HCT116 (cell line): ENCODE results near the gene SERF2. TPM values are rescaled to one million over a fixed set of nuclear protein-coding genes. Genes with fewer than 3 reads are reported as not detected.

Experiments
- ATAC-seq: fragments of 200-7000 bp; cut with Tn5 transposase; 2 replicates; pipeline ENCODE4 v1.9.1; 2020; ENCODE audit warnings: mild to moderate bottlenecking, moderate library complexity
- BruUV-seq: library from RNA; stranded (reverse); fragments of 400-500 nt; replicated peaks from 2 replicates; lab custom pipeline; 2021; lab: Mats Ljungman, UMichigan
- CTCF ChIA-PET: fragments of 300-600 bp; sonication (Branson Sonifier 250); formaldehyde crosslinking; loops from one replicate; lab custom pipeline; 2021; ENCODE audit warnings: antibody characterized with exemption; lab: Charles Lee
- POLR2A ChIA-PET: fragments of 300-600, 350-600 bp; sonication (Branson Sonifier 250); formaldehyde crosslinking; loops from one replicate; lab custom pipeline; 2021; ENCODE audit warnings: antibody characterized with exemption; lab: Charles Lee
- RAD21 ChIA-PET, 2 experiments: fragments of 300-600 bp; sonication (Branson Sonifier 250); formaldehyde crosslinking; loops; one replicate each; lab custom pipeline; 2023; ENCODE audit warnings: low total read pairs in 2 of 2; ENCODE audit not compliant: uncharacterized antibody in 2 of 2, unreplicated experiment in 2 of 2, low non-redundant PET in 1 of 2; lab: Charles Lee
- DNase-seq: peaks from one replicate; pipeline ENCODE4 v3.0.0-alpha.2; 2010; ENCODE audit warnings: low read depth, low spot score
- H2AFZ ChIP-seq: fragments of 200-600 bp; shearing (Covaris generic), sonication (generic); 2 replicates; pipeline ENCODE4 v1.6.1; 2017; ENCODE audit warnings: low read depth, mixed run types, mixed read lengths, antibody characterized with exemption, low read length; ENCODE audit not compliant: poor library complexity, severe bottlenecking
- H3K27ac ChIP-seq: 2 replicates; pipeline ENCODE4 v1.5.1; 2012; ENCODE audit warnings: low read depth, low read length
- H3K27me3 ChIP-seq: fragments of 200-600 bp; sonication (generic); 2 replicates; pipeline ENCODE4 v1.6.1; 2016; ENCODE audit warnings: mixed run types, low read length, mixed read lengths; ENCODE audit not compliant: insufficient read depth
- H3K36me3 ChIP-seq, 2 experiments: fragments of 200-500 bp in 1 of 2; fragments of 200-600 bp in 1 of 2; sonication (Bioruptor generic) in 1 of 2; sonication (generic) in 1 of 2; 2 replicates each; pipeline versions ENCODE4 v1.5.1 to v1.6.1; 2014 to 2016; ENCODE audit warnings: low read length in 2 of 2, inconsistent platforms in 1 of 2, mixed read lengths in 1 of 2, mixed run types in 1 of 2; ENCODE audit not compliant: insufficient read depth in 2 of 2, control insufficient read depth in 1 of 2
- H3K4me1 ChIP-seq, 2 experiments: fragments of 200-600 bp in 1 of 2; sonication (generic) in 1 of 2; 2 replicates each; pipeline versions ENCODE4 v1.5.1 to v1.6.1; 2012 to 2017; ENCODE audit warnings: low read length in 2 of 2, inconsistent platforms in 1 of 2, mild to moderate bottlenecking in 1 of 2, mixed read lengths in 1 of 2, mixed run types in 1 of 2, moderate library complexity in 1 of 2; ENCODE audit not compliant: insufficient read depth in 2 of 2, control insufficient read depth in 1 of 2
- H3K4me2 ChIP-seq: fragments of 200-600 bp; sonication (generic); 2 replicates; pipeline ENCODE4 v1.6.1; 2017; ENCODE audit warnings: mixed run types, low read length, mixed read lengths
- H3K4me3 ChIP-seq, 2 experiments: fragments of 200-600 bp in 1 of 2; sonication (generic) in 1 of 2; replicated peaks in 1 of 2; 2 replicates each; pipeline ENCODE4 v1.5.1; 2011 to 2016; ENCODE audit warnings: low read length in 2 of 2, control low read depth in 1 of 2, low read depth in 1 of 2, mild to moderate bottlenecking in 1 of 2, mixed read lengths in 1 of 2, mixed run types in 1 of 2
- H3K79me2 ChIP-seq: fragments of 200-600 bp; sonication (generic); 2 replicates; pipeline ENCODE4 v1.6.1; 2017; ENCODE audit warnings: mild to moderate bottlenecking, mixed run types, low read length, moderate library complexity, mixed read lengths; ENCODE audit not compliant: insufficient read depth
- H3K9ac ChIP-seq: fragments of 200-600 bp; sonication (generic); 2 replicates; pipeline ENCODE4 v1.6.1; 2016; ENCODE audit warnings: low read length, mixed read lengths
- H3K9me2 ChIP-seq: fragments of 200-600 bp; sonication (generic), shearing (Covaris generic); 2 replicates; pipeline ENCODE4 v1.6.1; 2017; ENCODE audit warnings: mixed run types, mild to moderate bottlenecking, moderate library complexity; ENCODE audit not compliant: insufficient read depth
- H3K9me3 ChIP-seq, 2 experiments: fragments of 200-500 bp in 1 of 2; fragments of 200-600 bp in 1 of 2; sonication (Bioruptor generic) in 1 of 2; sonication (generic) in 1 of 2; 2 replicates each; pipeline ENCODE4 v1.6.1; 2014 to 2017; ENCODE audit warnings: low read length in 2 of 2, mixed read lengths in 2 of 2, inconsistent platforms in 1 of 2, low read depth in 1 of 2, mild to moderate bottlenecking in 1 of 2, mixed run types in 1 of 2, moderate library complexity in 1 of 2; ENCODE audit not compliant: control insufficient read depth in 1 of 2, insufficient read depth in 1 of 2
- H4K20me1 ChIP-seq: fragments of 200-600 bp; sonication (generic), shearing (Covaris generic); 2 replicates; pipeline ENCODE4 v1.6.1; 2017; ENCODE audit warnings: mixed run types, mild to moderate bottlenecking, moderate library complexity; ENCODE audit not compliant: insufficient read depth
- EGR1 ChIP-seq: IDR thresholded peaks from 2 replicates; pipeline ENCODE4 v1.6.1; 2012; ENCODE audit warnings: low read depth
- ELF1 ChIP-seq: IDR thresholded peaks from 2 replicates; pipeline ENCODE4 v1.6.1; 2012; ENCODE audit warnings: low read depth, borderline replicate concordance
- FOSL1 ChIP-seq: IDR thresholded peaks from 2 replicates; pipeline ENCODE4 v1.6.1; 2012; ENCODE audit warnings: low read depth
- JUND ChIP-seq: IDR thresholded peaks from 2 replicates; pipeline ENCODE4 v1.6.1; 2012
- POLR2A ChIP-seq: IDR thresholded peaks from 2 replicates; pipeline ENCODE4 v1.7.0; 2011; ENCODE audit warnings: borderline replicate concordance; ENCODE audit not compliant: insufficient read depth, insufficient read length; ENCODE audit errors: extremely low read depth
- POLR2AphosphoS5 ChIP-seq: IDR thresholded peaks from 2 replicates; pipeline ENCODE4 v1.6.1; 2011; ENCODE audit warnings: mild to moderate bottlenecking, low read depth, low read length, moderate library complexity
- SRF ChIP-seq: IDR thresholded peaks from 2 replicates; pipeline ENCODE4 v1.6.1; 2012; ENCODE audit warnings: low read depth
- TCF7L2 ChIP-seq: IDR thresholded peaks from 2 replicates; pipeline ENCODE4 v1.7.0; 2011; ENCODE audit warnings: borderline replicate concordance, inconsistent platforms; ENCODE audit not compliant: insufficient read depth, insufficient read length; ENCODE audit errors: extremely low read depth
- ZBTB33 ChIP-seq: IDR thresholded peaks from 2 replicates; pipeline ENCODE4 v1.6.1; 2011; ENCODE audit warnings: mild to moderate bottlenecking, low read length, moderate library complexity; ENCODE audit not compliant: insufficient replicate concordance; ENCODE audit errors: extremely low read depth
- ZNF274 ChIP-seq: fragments of 200-500 bp; sonication (Bioruptor generic); IDR thresholded peaks from 2 replicates; pipeline ENCODE4 v1.6.1; 2014; ENCODE audit warnings: mild to moderate bottlenecking, low read depth, low read length, inconsistent platforms
- intact Hi-C: fragments of 100-400 bp; cut with micrococcal nuclease; formaldehyde crosslinking; loops from 2 replicates; pipeline ENCODE4 v1.10.0; 2022
- total RNA-seq: library from RNA; stranded (reverse); gene quantifications from one replicate; pipeline ENCODE4 v1.2.1, GENCODE V29; 2021; ENCODE audit not compliant: unreplicated experiment
- TF ChIP-seq, protein P1 (sequence below): IDR thresholded peaks from 2 replicates; pipeline ENCODE4 v1.6.1; 2012
- TF ChIP-seq, protein P2 (sequence below): IDR thresholded peaks from 2 replicates; pipeline ENCODE4 v1.6.1; 2012
- TF ChIP-seq, protein P3 (sequence below): IDR thresholded peaks from 2 replicates; pipeline ENCODE4 v1.6.1; 2012; ENCODE audit warnings: low read depth

SERF2 gene
- total RNA-seq, 1 experiment from 2014 or later = 656 TPM

DNA sequence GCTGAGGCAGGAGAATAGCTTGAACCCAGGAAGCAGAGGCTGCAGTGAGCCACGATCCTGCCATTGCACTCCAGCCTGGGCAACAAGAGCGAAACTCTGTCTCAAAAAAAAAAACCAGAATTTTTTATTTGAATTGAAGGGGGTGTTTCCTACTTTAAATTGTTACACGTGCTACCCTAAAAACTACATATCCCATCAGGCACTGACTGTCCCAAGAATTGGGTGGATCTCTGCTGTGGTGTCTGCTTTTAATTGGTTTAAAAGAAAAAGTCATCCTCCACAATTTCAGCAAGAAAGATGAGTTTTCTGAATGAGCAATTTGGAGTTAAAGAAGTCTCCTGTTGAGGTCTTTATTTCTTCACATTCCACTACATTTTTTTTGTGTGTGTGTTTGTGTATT, 43.7 kb upstream of the SERF2 start:
- H3K27me3 ChIP-seq = no peaks in the 10 kb centered on the region
- intact Hi-C loops = no loop called here
- TF ChIP-seq, protein P1, sequence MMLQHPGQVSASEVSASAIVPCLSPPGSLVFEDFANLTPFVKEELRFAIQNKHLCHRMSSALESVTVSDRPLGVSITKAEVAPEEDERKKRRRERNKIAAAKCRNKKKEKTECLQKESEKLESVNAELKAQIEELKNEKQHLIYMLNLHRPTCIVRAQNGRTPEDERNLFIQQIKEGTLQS = no peak
- TF ChIP-seq ELF1 (no peak), JUND (no peak)
- TF ChIP-seq, protein P2, sequence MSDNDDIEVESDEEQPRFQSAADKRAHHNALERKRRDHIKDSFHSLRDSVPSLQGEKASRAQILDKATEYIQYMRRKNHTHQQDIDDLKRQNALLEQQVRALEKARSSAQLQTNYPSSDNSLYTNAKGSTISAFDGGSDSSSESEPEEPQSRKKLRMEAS = no peak
- TF ChIP-seq, all 23 proteins: peak for 0
- Histone ChIP-seq H2AFZ (no peak overlapping the region), H3K36me3 (peaks cover 9 to 23% of the 10 kb centered on the region in 2 experiments), H3K9me2 (no peaks in the 10 kb centered on the region), H4K20me1 (peaks cover 13% of the 10 kb centered on the region; the same call in 1 of the 2 replicates), H3K4me1 (peaks cover 3 to 14% of the 10 kb centered on the region in 2 experiments; a peak in 2 of 4 replicates), H3K4me3 (no peak overlapping the region), H3K79me2 (peaks cover 70% of the 10 kb centered on the region), H3K4me2 (no peak overlapping the region), H3K9me3 (no peaks in the 10 kb centered on the region), H3K9ac (no peak overlapping the region), H3K27ac (no peak overlapping the region)
- ATAC-seq (no peak), DNase-seq (no peak)
- ChIA-PET RAD21 (no interaction called here), POLR2A (no interaction called here), CTCF (no interaction called here)
- no TSS peak for BruUV-seq

DNA sequence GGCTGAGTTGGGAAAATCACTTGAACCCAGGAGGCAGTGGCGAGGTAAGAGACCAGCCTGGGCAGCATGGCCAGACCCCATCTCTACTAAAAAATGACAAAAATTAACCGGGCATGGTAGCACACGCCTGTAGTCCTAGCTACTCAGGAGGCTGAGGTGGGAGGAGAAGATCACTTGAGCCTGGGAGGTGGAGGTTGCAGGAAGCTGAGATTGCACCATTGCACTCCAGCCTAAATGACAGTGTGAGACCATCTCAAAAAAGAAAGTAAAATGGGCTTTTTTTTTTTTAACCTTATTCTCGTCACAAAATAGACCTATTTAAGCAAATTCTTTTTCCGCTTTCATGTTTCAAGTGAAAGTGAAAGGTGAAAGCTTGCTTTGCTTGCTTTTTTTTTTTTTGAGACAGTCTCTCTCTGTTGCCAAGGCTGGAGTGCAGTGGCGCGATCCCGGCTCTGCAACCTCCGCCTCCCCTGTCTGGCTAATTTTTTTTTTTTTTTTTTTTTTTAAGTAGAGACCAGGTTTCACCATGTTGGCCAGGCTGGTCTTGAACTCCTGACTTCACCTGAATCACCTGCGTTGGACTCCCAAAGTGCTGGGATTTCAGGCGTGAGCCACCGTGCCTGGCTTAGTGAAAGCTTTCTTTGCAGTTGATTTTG, 42.3 kb upstream of the SERF2 start:
- Histone ChIP-seq H3K9me2 (no peaks in the 10 kb centered on the region), H3K79me2 (peaks cover 85% of the 10 kb centered on the region), H3K9me3 (no peaks in the 10 kb centered on the region), H2AFZ (no peak overlapping the region), H3K27me3 (no peaks in the 10 kb centered on the region), H3K36me3 (peaks cover 11 to 29% of the 10 kb centered on the region in 2 experiments), H3K4me3 (no peak overlapping the region), H3K4me2 (no peak overlapping the region), H4K20me1 (peaks cover 13% of the 10 kb centered on the region; the same call in 1 of the 2 replicates), H3K4me1 (peaks cover 3 to 14% of the 10 kb centered on the region in 2 experiments; a peak in 2 of 4 replicates), H3K27ac (no peak overlapping the region), H3K9ac (no peak overlapping the region)
- RAD21 ChIA-PET = no interaction called here
- POLR2A ChIA-PET = no interaction called here
- no TSS peak for BruUV-seq
- DNase-seq (no peak), ATAC-seq (no peak)
- CTCF ChIA-PET = no interaction called here
- intact Hi-C loops = no loop called here
- TF ChIP-seq EGR1 (no peak), ELF1 (no peak), JUND (no peak), ZNF274 (no peak), TCF7L2 (no peak), FOSL1 (no peak), POLR2A (no peak), ZBTB33 (no peak), POLR2AphosphoS5 (no peak), SRF (no peak)
- TF ChIP-seq, protein P2 = no peak
- TF ChIP-seq, protein P3, sequence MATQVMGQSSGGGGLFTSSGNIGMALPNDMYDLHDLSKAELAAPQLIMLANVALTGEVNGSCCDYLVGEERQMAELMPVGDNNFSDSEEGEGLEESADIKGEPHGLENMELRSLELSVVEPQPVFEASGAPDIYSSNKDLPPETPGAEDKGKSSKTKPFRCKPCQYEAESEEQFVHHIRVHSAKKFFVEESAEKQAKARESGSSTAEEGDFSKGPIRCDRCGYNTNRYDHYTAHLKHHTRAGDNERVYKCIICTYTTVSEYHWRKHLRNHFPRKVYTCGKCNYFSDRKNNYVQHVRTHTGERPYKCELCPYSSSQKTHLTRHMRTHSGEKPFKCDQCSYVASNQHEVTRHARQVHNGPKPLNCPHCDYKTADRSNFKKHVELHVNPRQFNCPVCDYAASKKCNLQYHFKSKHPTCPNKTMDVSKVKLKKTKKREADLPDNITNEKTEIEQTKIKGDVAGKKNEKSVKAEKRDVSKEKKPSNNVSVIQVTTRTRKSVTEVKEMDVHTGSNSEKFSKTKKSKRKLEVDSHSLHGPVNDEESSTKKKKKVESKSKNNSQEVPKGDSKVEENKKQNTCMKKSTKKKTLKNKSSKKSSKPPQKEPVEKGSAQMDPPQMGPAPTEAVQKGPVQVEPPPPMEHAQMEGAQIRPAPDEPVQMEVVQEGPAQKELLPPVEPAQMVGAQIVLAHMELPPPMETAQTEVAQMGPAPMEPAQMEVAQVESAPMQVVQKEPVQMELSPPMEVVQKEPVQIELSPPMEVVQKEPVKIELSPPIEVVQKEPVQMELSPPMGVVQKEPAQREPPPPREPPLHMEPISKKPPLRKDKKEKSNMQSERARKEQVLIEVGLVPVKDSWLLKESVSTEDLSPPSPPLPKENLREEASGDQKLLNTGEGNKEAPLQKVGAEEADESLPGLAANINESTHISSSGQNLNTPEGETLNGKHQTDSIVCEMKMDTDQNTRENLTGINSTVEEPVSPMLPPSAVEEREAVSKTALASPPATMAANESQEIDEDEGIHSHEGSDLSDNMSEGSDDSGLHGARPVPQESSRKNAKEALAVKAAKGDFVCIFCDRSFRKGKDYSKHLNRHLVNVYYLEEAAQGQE = no peak
